IMR-90 (cell line): ENCODE results near the gene LRRC37A. TPM values are rescaled to one million over a fixed set of nuclear protein-coding genes. Genes with fewer than 3 reads are reported as not detected.
A peak's percentile ranks its signal among the peaks of the same experiment; 100 is the strongest.

Experiments used
- ATAC-seq: fragments of 200-7000 bp; cut with Tn5 transposase; 2 replicates; pipeline ENCODE4 v1.9.1; 2020; ENCODE audit warnings: low read depth, mild to moderate bottlenecking, moderate library complexity
- BruUV-seq: library from RNA; stranded (reverse); fragments of 400-500 nt; replicated peaks from 2 replicates; lab custom pipeline; 2021; lab: Mats Ljungman, UMichigan
- CTCF ChIA-PET: fragments of 300-600 bp; formaldehyde crosslinking; extraction: SDS; loops from one replicate; lab custom pipeline; 2021; ENCODE audit warnings: antibody characterized with exemption; lab: Yijun Ruan, JAX
- POLR2A ChIA-PET: fragments of 300-600 bp; sonication (Branson Sonifier 250); formaldehyde crosslinking; loops from one replicate; lab custom pipeline; 2022; ENCODE audit warnings: antibody characterized with exemption; ENCODE audit not compliant: unreplicated experiment; lab: Charles Lee
- DNase-seq: peaks from one replicate; pipeline ENCODE4 v3.0.0; 2013
- H2AFZ ChIP-seq: replicated peaks from 2 replicates; pipeline ENCODE3; 2013; ENCODE audit warnings: low read length, mild to moderate bottlenecking; ENCODE audit not compliant: poor library complexity
- H2AK5ac ChIP-seq: 2 replicates; pipeline ENCODE4 v1.6.1; 2013; ENCODE audit warnings: low read depth, low read length, inconsistent platforms
- H2AK9ac ChIP-seq: replicated peaks from 2 replicates; pipeline ENCODE3; 2013; ENCODE audit warnings: mild to moderate bottlenecking, low read depth, low read length, moderate library complexity; ENCODE audit not compliant: poor library complexity
- H2BK120ac ChIP-seq: 2 replicates; pipeline ENCODE4 v1.6.1; 2013; ENCODE audit warnings: low read depth, low read length, inconsistent platforms
- H2BK15ac ChIP-seq: 3 replicates; pipeline ENCODE4 v1.6.1; 2013; ENCODE audit warnings: low read depth, low read length, inconsistent platforms
- H2BK20ac ChIP-seq: 2 replicates; pipeline ENCODE4 v1.6.1; 2013; ENCODE audit warnings: low read depth, mild to moderate bottlenecking, inconsistent platforms, low read length, moderate library complexity
- H2BK5ac ChIP-seq: 2 replicates; pipeline ENCODE4 v1.6.1; 2013; ENCODE audit warnings: mild to moderate bottlenecking, low read depth, low read length, inconsistent platforms; ENCODE audit not compliant: poor library complexity, severe bottlenecking
- H3K14ac ChIP-seq: replicated peaks from 2 replicates; pipeline ENCODE4 v1.6.1; 2013; ENCODE audit warnings: low read depth, low read length, inconsistent platforms
- H3K18ac ChIP-seq: 2 replicates; pipeline ENCODE4 v1.6.1; 2013; ENCODE audit warnings: low read depth, low read length, control low read depth
- H3K23ac ChIP-seq: 2 replicates; pipeline ENCODE4 v1.6.1; 2013; ENCODE audit warnings: low read depth, low read length, inconsistent platforms
- H3K27ac ChIP-seq: 2 replicates; pipeline ENCODE4 v1.5.1; 2013; ENCODE audit warnings: mild to moderate bottlenecking, control low read depth, low read length; ENCODE audit not compliant: insufficient read depth
- H3K27me3 ChIP-seq: 2 replicates; pipeline ENCODE4 v1.6.1; 2013; ENCODE audit warnings: low read length; ENCODE audit not compliant: control insufficient read depth, insufficient read depth
- H3K36me3 ChIP-seq: 2 replicates; pipeline ENCODE4 v1.6.1; 2013; ENCODE audit warnings: low read length, mixed read lengths; ENCODE audit not compliant: control insufficient read depth, insufficient read depth
- H3K4ac ChIP-seq: 2 replicates; pipeline ENCODE4 v1.6.1; 2013; ENCODE audit warnings: low read depth, low read length, inconsistent platforms
- H3K4me1 ChIP-seq: 2 replicates; pipeline ENCODE4 v1.6.1; 2013; ENCODE audit warnings: low read length, mixed read lengths; ENCODE audit not compliant: control insufficient read depth, insufficient read depth
- H3K4me2 ChIP-seq: 2 replicates; pipeline ENCODE4 v1.6.1; 2013; ENCODE audit warnings: low read depth, mild to moderate bottlenecking, control low read depth, low read length, moderate library complexity
- H3K4me3 ChIP-seq: 2 replicates; pipeline ENCODE4 v1.5.1; 2013; ENCODE audit warnings: low read depth, mild to moderate bottlenecking, control low read depth, low read length, moderate library complexity; ENCODE audit not compliant: insufficient read depth
- H3K56ac ChIP-seq: 2 replicates; pipeline ENCODE4 v1.6.1; 2013; ENCODE audit warnings: low read length, inconsistent platforms; ENCODE audit not compliant: insufficient read depth; ENCODE audit errors: extremely low read depth
- H3K79me1 ChIP-seq, 2 experiments: 2 replicates each; pipeline ENCODE4 v1.6.1; 2013; ENCODE audit warnings: low read length in 2 of 2, inconsistent platforms in 1 of 2, low read depth in 1 of 2
- H3K9ac ChIP-seq: 2 replicates; pipeline ENCODE4 v1.6.1; 2013; ENCODE audit warnings: low read depth, low read length, control low read depth
- H3K9me1 ChIP-seq: 2 replicates; pipeline ENCODE4 v1.6.1; 2013; ENCODE audit warnings: low read length, inconsistent platforms; ENCODE audit not compliant: insufficient read depth
- H3K9me3 ChIP-seq: 2 replicates; pipeline ENCODE4 v1.6.1; 2013; ENCODE audit warnings: low read length; ENCODE audit not compliant: control insufficient read depth, insufficient read depth
- H4K20me1 ChIP-seq: 2 replicates; pipeline ENCODE4 v1.6.1; 2013; ENCODE audit warnings: low read length, inconsistent platforms; ENCODE audit not compliant: insufficient read depth
- H4K5ac ChIP-seq: 2 replicates; pipeline ENCODE4 v1.6.1; 2013; ENCODE audit warnings: mild to moderate bottlenecking, low read depth, low read length, control low read depth
- H4K8ac ChIP-seq, 2 experiments: 2 replicates each; pipeline ENCODE4 v1.6.1; 2013; ENCODE audit warnings: low read depth in 2 of 2, low read length in 2 of 2, control low read depth in 1 of 2, inconsistent platforms in 1 of 2
- H4K91ac ChIP-seq: 2 replicates; pipeline ENCODE4 v1.6.1; 2013; ENCODE audit warnings: low read depth, low read length, inconsistent platforms; ENCODE audit not compliant: insufficient read depth
- BHLHE40 ChIP-seq: fragments of 150-350 bp; IDR thresholded peaks from 2 replicates; pipeline ENCODE4 v1.6.1; 2016; ENCODE audit warnings: mild to moderate bottlenecking, low read depth, low read length
- CEBPB ChIP-seq: IDR thresholded peaks from 2 replicates; pipeline ENCODE4 v1.6.1; 2012; ENCODE audit warnings: low read depth, low read length, improper control_type of control experiment
- CTCF ChIP-seq: conservative IDR thresholded peaks from 2 replicates; pipeline ENCODE4 v1.5.1; 2012; ENCODE audit warnings: mild to moderate bottlenecking, low read depth, low read length, improper control_type of control experiment
- FOS ChIP-seq: fragments of 150-350 bp; IDR thresholded peaks from 2 replicates; pipeline ENCODE4 v1.6.1; 2016; ENCODE audit warnings: low read depth, low read length
- MAZ ChIP-seq: IDR thresholded peaks from 2 replicates; pipeline ENCODE4 v1.6.1; 2012; ENCODE audit warnings: low read depth, mild to moderate bottlenecking, low read length, improper control_type of control experiment, moderate library complexity, borderline replicate concordance
- POLR2A ChIP-seq: IDR thresholded peaks from 2 replicates; pipeline ENCODE4 v1.6.1; 2012; ENCODE audit warnings: mild to moderate bottlenecking, low read depth, low read length
- RAD21 ChIP-seq: IDR thresholded peaks from 2 replicates; pipeline ENCODE4 v1.6.1; 2012; ENCODE audit warnings: low read length, improper control_type of control experiment
- SMC3 ChIP-seq: fragments of 150-350 bp; IDR thresholded peaks from 2 replicates; pipeline ENCODE4 v1.6.1; 2016; ENCODE audit warnings: low read depth, mild to moderate bottlenecking, antibody characterized with exemption, low read length, moderate library complexity
- USF2 ChIP-seq: fragments of 150-350 bp; IDR thresholded peaks from 2 replicates; pipeline ENCODE4 v1.6.1; 2017; ENCODE audit warnings: mild to moderate bottlenecking, antibody characterized with exemption, low read length, low read depth
- WGBS, 2 experiments: methylation state at CpG; one replicate each; pipeline versions ENCODE4 v1.1.5 to v1.1.7; 2013; ENCODE audit warnings: missing lambda C conversion rate in 2 of 2; ENCODE audit not compliant: insufficient read length in 1 of 2; ENCODE audit errors: extremely low coverage in 2 of 2; 5-methylcytosine and 5-hydroxymethylcytosine counted together
- dilution Hi-C: fragments of 300-500 bp; cut with HindIII; formaldehyde crosslinking; loops from one replicate; pipeline ENCODE4 v1.14.3; 2018; ENCODE audit warnings: low sequenced_read_pairs; ENCODE audit not compliant: unreplicated experiment
- in situ Hi-C: fragments of 300-500 bp; cut with MboI; formaldehyde crosslinking; loops from 3 replicates; pipeline ENCODE4 v1.14.3; 2019; ENCODE audit warnings: low sequenced_read_pairs, inconsistent platforms, mixed read lengths
- intact Hi-C: fragments of 100-400 bp; cut with micrococcal nuclease; formaldehyde crosslinking; loops from 2 replicates; pipeline ENCODE4 v1.10.0; 2022
- polyA plus RNA-seq, 3 experiments: library from polyadenylated mRNA; depleted of rRNA; stranded (reverse); fragments of >200 nt; gene quantifications; 2 replicates each; pipeline ENCODE4 v1.2.3, GENCODE V29; 2012; ENCODE audit warnings: low replicate concordance in 1 of 3
- total RNA-seq: library from RNA; depleted of rRNA; stranded (reverse); fragments of >200 nt; gene quantifications from 2 replicates; pipeline ENCODE4 v1.2.3, GENCODE V29; 2012

LRRC37A gene
- total and polyA plus RNA-seq, 2 of the 4 experiments (the other 2 are of a cell fraction): 0.72 to 0.91 TPM

- H3K9me1 ChIP-seq: no peaks in the 10 kb centered on the region; the same call in none of the 2 replicates
- no peaks in the 10 kb centered on the region for H3K9me3 ChIP-seq
- intact Hi-C loops (loop anchor here (10.0 kb wide), 1 partner anchor 660 kb away; the partner anchor contains the start of gene GOSR2), dilution Hi-C loops (no loop called here), in situ Hi-C loops (loop anchor here (25.0 kb wide), 1 partner anchor 677 kb away; no protein-coding TSS in a partner anchor)
- no peaks in the 10 kb centered on the region for H4K20me1 ChIP-seq
- DNase-seq (peak; percentile 92), ATAC-seq (peak; percentile 9)
- no peak overlapping the region for H3K4me3 ChIP-seq
- H4K5ac ChIP-seq: peak overlapping the region; percentile 35
- peak overlapping the region; percentile 78 for H3K27ac ChIP-seq
- H3K56ac ChIP-seq: 0 out of 2 replicates have a peak overlapping the region, but pooled peaks have one; percentile 23
- peak overlapping the region; percentile 34; the same call in 1 of the 2 replicates for H4K91ac ChIP-seq
- H3K4ac ChIP-seq: peak overlapping the region; percentile 68
- no peak overlapping the region for H2AFZ ChIP-seq
- peaks cover 0 to 6% of the 10 kb centered on the region in 2 experiments; a peak in 1 of 4 replicates for H3K79me1 ChIP-seq
- peak overlapping the region; percentile 82 for H2BK5ac ChIP-seq
- H3K4me1 ChIP-seq: peaks cover 21% of the 10 kb centered on the region
- H3K18ac ChIP-seq: peak overlapping the region; percentile 60; the same call in 1 of the 2 replicates
- WGBS, 2 experiments: no CpG with 5 or more reads among the region's 3 CpGs
- no TSS peak for BruUV-seq
- H2BK20ac ChIP-seq: peak overlapping the region; percentile 52
- peak overlapping the region; percentile 26; the same call in 1 of the 2 replicates for H3K23ac ChIP-seq
- no peak overlapping the region for H2AK5ac ChIP-seq
- CTCF ChIA-PET: no interaction called here
- no peaks in the 10 kb centered on the region for H3K36me3 ChIP-seq
- H3K9ac ChIP-seq: peak overlapping the region; percentile 33; the same call in 1 of the 2 replicates
- POLR2A ChIA-PET: no interaction called here
- no peaks in the 10 kb centered on the region for H3K27me3 ChIP-seq
- no peak overlapping the region for H2AK9ac ChIP-seq
- H2BK15ac ChIP-seq: peak overlapping the region; percentile 52; the same call in 1 of the 3 replicates
- TF ChIP-seq CEBPB (0 out of 2 replicates have a peak, but pooled peaks have one; percentile 11), POLR2A (peak; percentile 32), MAZ (no peak), BHLHE40 (peak; percentile 83), SMC3 (no peak), CTCF (no peak), FOS (peak; percentile 38; the same call in 1 of the 2 replicates), USF2 (peak; percentile 6; the same call in 1 of the 2 replicates), RAD21 (no peak)
- H2BK120ac ChIP-seq: peak overlapping the region; percentile 53
- peak overlapping the region; percentile 5 to 41; a peak in 2 of 4 replicates for H4K8ac ChIP-seq
- peak overlapping the region; percentile 52 for H3K4me2 ChIP-seq
- H3K14ac ChIP-seq: 0 out of 2 replicates have a peak overlapping the region, but pooled peaks have one; percentile 11
Observed at GRCh38 chr17:46264456-46265198, 30.3 kb upstream of the LRRC37A start.
